Heart left ventricle (tissue), 16 donors: Measurements from ENCODE around the gene RAB43. TPM values are rescaled to one million over a fixed set of nuclear protein-coding genes. Genes with fewer than 3 reads are reported as not detected.

Source experiments
- ATAC-seq, 4 donors: fragments of 200-7000 bp; cut with Tn5 transposase; one replicate each; pipeline ENCODE4 v1.9.1; 2020 to 2022; ENCODE audit warnings: moderate library complexity in 4 of 4, mild to moderate bottlenecking in 3 of 4, moderate number of reproducible peaks in 1 of 4
- DNase-seq, 5 donors: peaks; one replicate each; pipeline ENCODE4 v3.0.0-alpha.2; 2020
- H3K27ac ChIP-seq, 12 donors: fragments of 200-600 bp; sonication (generic) in 4 of 12; one replicate each; pipeline versions ENCODE4 v1.5.0 to v1.8.0; 2016 to 2022; ENCODE audit warnings: mild to moderate bottlenecking in 2 of 12
- H3K27me3 ChIP-seq, 9 donors: fragments of 200-600 bp; sonication (generic) in 2 of 9; one replicate each; pipeline versions ENCODE4 v1.5.1 to v1.8.0; 2016 to 2022; ENCODE audit warnings: mild to moderate bottlenecking in 3 of 9
- H3K36me3 ChIP-seq, 9 donors: fragments of 200-600 bp; sonication (generic) in 2 of 9; one replicate each; pipeline versions ENCODE4 v1.5.0 to v1.8.0; 2018 to 2022; ENCODE audit warnings: mild to moderate bottlenecking in 2 of 9
- H3K4me1 ChIP-seq, 12 donors: fragments of 200-600 bp; sonication (generic) in 4 of 12; one replicate each; pipeline versions ENCODE4 v1.5.0 to v1.8.0; 2016 to 2022; ENCODE audit warnings: mild to moderate bottlenecking in 3 of 12
- H3K4me3 ChIP-seq, 12 donors: fragments of 200-600 bp; sonication (generic) in 4 of 12; one replicate each; pipeline versions ENCODE4 v1.5.0 to v1.8.0; 2017 to 2022; ENCODE audit warnings: mild to moderate bottlenecking in 9 of 12, moderate library complexity in 4 of 12
- H3K9me3 ChIP-seq, 12 donors: fragments of 200-600 bp; sonication (generic) in 4 of 12; one replicate each; pipeline versions ENCODE4 v1.5.0 to v1.8.0; 2016 to 2022; ENCODE audit warnings: mild to moderate bottlenecking in 1 of 12
- CTCF ChIP-seq, 12 donors: fragments of 200-600 bp; sonication (generic) in 4 of 12; IDR thresholded peaks; one replicate each; pipeline versions ENCODE4 v1.5.0 to v1.8.0; 2018 to 2022; ENCODE audit warnings: antibody characterized with exemption in 12 of 12, mild to moderate bottlenecking in 5 of 12
- POLR2A ChIP-seq, 2 donors: fragments of 450-650 bp; IDR thresholded peaks; one replicate each; pipeline ENCODE4 v1.6.1; 2017; ENCODE audit warnings: antibody characterized with exemption in 2 of 2, mild to moderate bottlenecking in 2 of 2, moderate library complexity in 2 of 2
- WGBS, 4 donors: extraction: QIAGEN DNeasy Blood & Tissue Kit in 2 of 4; methylation state at CpG; one replicate each; pipeline versions ENCODE4 v1.1.5 to v1.1.7; 2013 to 2018; 5-methylcytosine and 5-hydroxymethylcytosine counted together
- intact Hi-C, 10 donors: fragments of 100-400 bp; cut with DNase I; formaldehyde crosslinking; loops; one replicate each; pipeline versions ENCODE4 v1.11.1 to v1.14.2; 2022
- polyA plus RNA-seq, 2 donors: library from polyadenylated mRNA; stranded (reverse); fragments of 200-250 nt; gene quantifications; one replicate each; pipeline ENCODE4 v1.2.3, GENCODE V29; 2013
- total RNA-seq, 9 donors: library from RNA; depleted of rRNA in 2 of 9; stranded (reverse); fragments of >200 nt in 2 of 9; fragmentation: NEBNext Ultra II Directional in 3 of 9; extraction: Animal tissue kit (Norgen Biotek cat#: 25700) in 3 of 9; gene quantifications; one replicate each; pipeline versions ENCODE4 v1.1.0 to v1.2.4, GENCODE V29; 2016 to 2023
- donor health status: ischemic (EF 13 %, LVEDD 7.1; RV severe dilation, severe dysfunction).
- donor health status: healthy with polysubstance abuse.
- donor health status: DM: no; HTN: yes; CAD: no.
- donor health status: DM: no; HTN: no; CAD: no.
- donor health status: ischemic (EF 25% LVEDD 6.9; RV normal size, moderate dysfunction).
- donor health status: ischemic (EF 25% LVEDD 5.7; RV mildly dilated, moderate dysfunction).
- donor health status: healthy.
- donor health status: DM: yes; HTN: yes; CAD: no.
- donor health status: ischemic (EF 35%, LVEDD 5.7; RV mildly dilated, moderate dysfunction).
- donor health status: nonischemic (EF 11% LVEDD 7.7; RV severe dilation, severe dysfunction).
- donor health status: DM: yes; HTN: yes; CAD: no.
- donor health status: PGD.
- donor health status: ischemic (EF 29% LVEDD 5.4; RV normal size, mild dysfunction).
- donor health status: nonischemic (EF 23%, LVEDD 6.1; RV moderate dilation, normal function).

The RAB43 gene
- total and polyA plus RNA-seq, 11 donors = 1.3 to 10.3 (median 3.3) TPM

GRCh38 chr3:129085818-129086217, 35.8 kb downstream of the RAB43 start:
- ATAC-seq (no peak), DNase-seq (peak in 1 of 5 donors; percentile 47)
- H3K9me3 ChIP-seq = no peaks in the 10 kb centered on the region
- no peaks in the 10 kb centered on the region for H3K27me3 ChIP-seq
- TF ChIP-seq POLR2A (IDR thresholded peaks at IDR 0.05) = no peak
- no peak for TF ChIP-seq CTCF (IDR thresholded peaks at IDR 0.05)
- no peak overlapping the region for H3K4me3 ChIP-seq
- 82 to 96% (median 95%) methylated on average over 4 of the region's 4 CpGs for WGBS, 4 donors
- peaks cover 0 to 10% (median 7%) of the 10 kb centered on the region in 12 donors for H3K4me1 ChIP-seq
- no peaks in the 10 kb centered on the region for H3K36me3 ChIP-seq
- intact Hi-C loops = loop anchor here in 5 of 10 donors (5.0 to 10.0 kb wide), 3 partner anchors 34 to 114 kb away; no protein-coding TSS in a partner anchor
- H3K27ac ChIP-seq = no peak overlapping the region

- H3K36me3 ChIP-seq = no peaks in the 10 kb centered on the region
- TF ChIP-seq CTCF (IDR thresholded peaks at IDR 0.05) (no peak), POLR2A (IDR thresholded peaks at IDR 0.05) (no peak)
- no peak overlapping the region for H3K27ac ChIP-seq
- DNase-seq (peak in 1 of 5 donors; percentile 50), ATAC-seq (no peak)
- H3K4me1 ChIP-seq = peaks cover 0 to 10% (median 7%) of the 10 kb centered on the region in 12 donors
- no peaks in the 10 kb centered on the region for H3K9me3 ChIP-seq
- 91 to 95% (median 93%) methylated on average over 4 to 12 of the region's 12 CpGs for WGBS, 4 donors
- no peak overlapping the region for H3K4me3 ChIP-seq
- intact Hi-C loops = loop anchor here in 5 of 10 donors (5.0 to 10.0 kb wide), 3 partner anchors 33 to 113 kb away; no protein-coding TSS in a partner anchor
- H3K27me3 ChIP-seq = no peaks in the 10 kb centered on the region
These were observed 36.4 kb downstream of the RAB43 start for GRCh38 chr3:129085165-129085715.

GRCh38 chr3:129084501-129084900, 37.1 kb downstream of the RAB43 start:
- peaks cover 0 to 10% (median 7%) of the 10 kb centered on the region in 12 donors for H3K4me1 ChIP-seq
- 92 to 96% (median 93%) methylated on average over 6 of the region's 6 CpGs for WGBS, 4 donors
- no peak overlapping the region for H3K27ac ChIP-seq
- ATAC-seq = no peak
- H3K36me3 ChIP-seq = no peaks in the 10 kb centered on the region
- intact Hi-C loops = loop anchor here in 4 of 10 donors (10.0 kb wide), 1 partner anchor 110 kb away; no protein-coding TSS in a partner anchor
- DNase-seq = no peak
- TF ChIP-seq CTCF (IDR thresholded peaks at IDR 0.05) (no peak), POLR2A (IDR thresholded peaks at IDR 0.05) (no peak)
- no peaks in the 10 kb centered on the region for H3K27me3 ChIP-seq
- no peak overlapping the region for H3K4me3 ChIP-seq
- no peaks in the 10 kb centered on the region for H3K9me3 ChIP-seq

- Histone ChIP-seq H3K9me3 (no peaks in the 10 kb centered on the region), H3K4me3 (no peak overlapping the region), H3K36me3 (no peaks in the 10 kb centered on the region), H3K4me1 (peaks cover 0 to 6% (median 3%) of the 10 kb centered on the region in 12 donors), H3K27ac (no peak overlapping the region), H3K27me3 (no peaks in the 10 kb centered on the region)
- no peak for TF ChIP-seq POLR2A (IDR thresholded peaks at IDR 0.05)
- no peak for TF ChIP-seq CTCF (IDR thresholded peaks at IDR 0.05)
- 72 to 76% (median 75%) methylated on average over 9 of the region's 9 CpGs for WGBS, 4 donors
- ATAC-seq (no peak), DNase-seq (no peak)
- intact Hi-C loops = loop anchor here in 4 of 10 donors (10.0 kb wide), 1 partner anchor 107 kb away; no protein-coding TSS in a partner anchor
These were observed 39.6 kb downstream of the RAB43 start for GRCh38 chr3:129082026-129082425.
